C4-2B (cell line): ENCODE measurements around the gene SLC7A6.

ENCODE experiments used
- ZFX ChIP-seq: fragments of 450-650 bp; IDR thresholded peaks from 2 replicates; pipeline ENCODE4 v1.6.1; 2017
- TF ChIP-seq, protein P1 (sequence below): fragments of 450-650 bp; conservative IDR thresholded peaks from 2 replicates; pipeline ENCODE4 v1.5.1; 2017; ENCODE audit warnings: mild to moderate bottlenecking

DNA sequence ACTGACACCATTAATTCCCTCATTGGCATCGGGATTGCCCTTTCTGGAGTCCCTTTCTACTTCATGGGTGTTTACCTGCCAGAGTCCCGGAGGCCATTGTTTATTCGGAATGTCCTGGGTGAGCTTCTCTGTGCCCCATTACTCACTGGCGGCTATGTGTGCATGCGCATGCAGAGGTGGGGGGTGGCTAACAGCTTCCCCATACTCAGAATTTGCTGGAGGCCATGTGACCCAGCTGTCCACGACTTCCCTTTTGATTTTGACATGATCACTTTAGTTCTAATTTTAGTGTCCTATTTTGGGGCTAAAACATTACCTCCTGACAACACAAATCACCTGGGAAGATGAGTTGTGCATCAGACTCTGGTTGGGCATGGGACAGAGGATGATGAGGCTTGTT lies 32.4 kb downstream of the SLC7A6 start:
- TF ChIP-seq, protein P1, sequence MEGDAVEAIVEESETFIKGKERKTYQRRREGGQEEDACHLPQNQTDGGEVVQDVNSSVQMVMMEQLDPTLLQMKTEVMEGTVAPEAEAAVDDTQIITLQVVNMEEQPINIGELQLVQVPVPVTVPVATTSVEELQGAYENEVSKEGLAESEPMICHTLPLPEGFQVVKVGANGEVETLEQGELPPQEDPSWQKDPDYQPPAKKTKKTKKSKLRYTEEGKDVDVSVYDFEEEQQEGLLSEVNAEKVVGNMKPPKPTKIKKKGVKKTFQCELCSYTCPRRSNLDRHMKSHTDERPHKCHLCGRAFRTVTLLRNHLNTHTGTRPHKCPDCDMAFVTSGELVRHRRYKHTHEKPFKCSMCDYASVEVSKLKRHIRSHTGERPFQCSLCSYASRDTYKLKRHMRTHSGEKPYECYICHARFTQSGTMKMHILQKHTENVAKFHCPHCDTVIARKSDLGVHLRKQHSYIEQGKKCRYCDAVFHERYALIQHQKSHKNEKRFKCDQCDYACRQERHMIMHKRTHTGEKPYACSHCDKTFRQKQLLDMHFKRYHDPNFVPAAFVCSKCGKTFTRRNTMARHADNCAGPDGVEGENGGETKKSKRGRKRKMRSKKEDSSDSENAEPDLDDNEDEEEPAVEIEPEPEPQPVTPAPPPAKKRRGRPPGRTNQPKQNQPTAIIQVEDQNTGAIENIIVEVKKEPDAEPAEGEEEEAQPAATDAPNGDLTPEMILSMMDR, result no peak
- no peak for TF ChIP-seq ZFX
